ENCODE measurements around the gene FADS2. TPM values are rescaled to one million over a fixed set of nuclear protein-coding genes. Genes with fewer than 3 reads are reported as not detected.

FADS2 gene
- total RNA-seq, 1 experiment from 2014 or later, result 36.3 TPM

DNA sequence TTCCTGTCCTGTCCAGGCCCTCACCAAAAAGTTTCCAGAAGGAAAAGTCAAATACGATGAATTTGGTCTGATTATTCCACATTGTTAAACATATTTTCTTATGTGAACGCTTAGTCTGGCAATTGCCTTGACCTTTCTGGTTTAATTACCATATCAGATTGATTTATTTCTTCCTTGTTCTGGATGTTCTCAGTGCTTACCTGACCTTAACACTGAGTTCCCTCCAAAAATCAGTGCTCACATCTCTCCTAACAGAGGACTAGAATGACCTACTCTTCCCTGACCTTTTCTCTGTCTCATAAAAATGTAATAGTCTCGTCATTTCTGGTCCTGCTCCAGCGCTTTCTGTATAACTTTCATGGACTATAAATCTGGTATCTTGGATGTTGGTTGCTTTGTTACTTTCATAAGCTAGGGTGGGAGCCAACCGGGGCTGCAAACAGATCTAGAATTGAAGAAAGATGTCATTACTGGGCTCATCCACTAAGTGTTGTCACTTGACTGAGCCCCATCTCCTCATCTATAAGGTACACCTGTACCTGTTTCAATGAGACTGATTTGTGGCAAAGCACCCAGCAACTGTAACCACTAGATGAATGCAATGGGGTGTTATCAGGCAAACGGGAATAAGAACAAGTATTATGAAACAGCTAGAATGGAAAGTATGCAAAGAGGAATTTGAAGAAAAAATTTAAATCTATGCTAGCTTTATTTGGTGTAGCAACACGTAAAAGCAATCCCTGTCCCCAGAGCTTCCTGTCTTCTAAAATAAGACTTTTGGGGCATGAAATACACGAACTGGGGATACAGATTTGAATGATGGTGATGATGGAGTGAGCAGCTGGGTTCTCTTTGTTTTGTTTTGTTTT lies 2.4 kb downstream of the FADS2 start:
- H3K27me3 Mint-ChIP-seq (ENCODE audit: insufficient read depth, unreplicated experiment), result no peaks in the 10 kb centered on the region
- H3K4me3 ChIP-seq (ENCODE audit: low read depth, low read length), result no peak overlapping the region
- TF ChIP-seq, protein P1, sequence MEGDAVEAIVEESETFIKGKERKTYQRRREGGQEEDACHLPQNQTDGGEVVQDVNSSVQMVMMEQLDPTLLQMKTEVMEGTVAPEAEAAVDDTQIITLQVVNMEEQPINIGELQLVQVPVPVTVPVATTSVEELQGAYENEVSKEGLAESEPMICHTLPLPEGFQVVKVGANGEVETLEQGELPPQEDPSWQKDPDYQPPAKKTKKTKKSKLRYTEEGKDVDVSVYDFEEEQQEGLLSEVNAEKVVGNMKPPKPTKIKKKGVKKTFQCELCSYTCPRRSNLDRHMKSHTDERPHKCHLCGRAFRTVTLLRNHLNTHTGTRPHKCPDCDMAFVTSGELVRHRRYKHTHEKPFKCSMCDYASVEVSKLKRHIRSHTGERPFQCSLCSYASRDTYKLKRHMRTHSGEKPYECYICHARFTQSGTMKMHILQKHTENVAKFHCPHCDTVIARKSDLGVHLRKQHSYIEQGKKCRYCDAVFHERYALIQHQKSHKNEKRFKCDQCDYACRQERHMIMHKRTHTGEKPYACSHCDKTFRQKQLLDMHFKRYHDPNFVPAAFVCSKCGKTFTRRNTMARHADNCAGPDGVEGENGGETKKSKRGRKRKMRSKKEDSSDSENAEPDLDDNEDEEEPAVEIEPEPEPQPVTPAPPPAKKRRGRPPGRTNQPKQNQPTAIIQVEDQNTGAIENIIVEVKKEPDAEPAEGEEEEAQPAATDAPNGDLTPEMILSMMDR (IDR thresholded peaks at IDR 0.05; ENCODE audit: insufficient read depth in 1 of 2, low read depth in 1 of 2, low read length in 1 of 2, severe bottlenecking in 1 of 2, unreplicated experiment in 1 of 2), result no peak
- H3K4me3 Mint-ChIP-seq (ENCODE audit: unreplicated experiment), result no peak overlapping the region
- CTCF ChIA-PET, result interaction anchor here (0.6 to 1.0 kb wide), 2 partner anchors 68 to 272 kb away, joined by 3 read pairs; no protein-coding TSS in a partner anchor
- no peak overlapping the region for H3K27ac Mint-ChIP-seq (ENCODE audit: unreplicated experiment)
- H3K9me3 Mint-ChIP-seq (ENCODE audit: unreplicated experiment), result no peaks in the 10 kb centered on the region
- H3K4me1 ChIP-seq, result 0 out of 2 replicates have a peak, but pooled peaks cover 19% of the 10 kb centered on the region
- no peaks in the 10 kb centered on the region for H3K36me3 ChIP-seq (ENCODE audit: control insufficient read depth, insufficient read depth, low read length)
- intact Hi-C loops (cut with micrococcal nuclease; ENCODE audit: unreplicated experiment), result no loop called here
- H3K27me3 ChIP-seq (replicated peaks; ENCODE audit: control insufficient read depth, insufficient read depth, low read length), result no peaks in the 10 kb centered on the region
- peaks cover 8% of the 10 kb centered on the region for H3K4me1 Mint-ChIP-seq (ENCODE audit: low read depth, unreplicated experiment)
- POLR2A ChIA-PET, result no interaction called here
- peaks cover 6% of the 10 kb centered on the region for H3K36me3 Mint-ChIP-seq (ENCODE audit: insufficient read depth, unreplicated experiment)
- TSS peak; percentile 29 for BruUV-seq (replicated peaks)
- no peaks in the 10 kb centered on the region for H3K9me3 ChIP-seq
- no peak for DNase-seq

DNA sequence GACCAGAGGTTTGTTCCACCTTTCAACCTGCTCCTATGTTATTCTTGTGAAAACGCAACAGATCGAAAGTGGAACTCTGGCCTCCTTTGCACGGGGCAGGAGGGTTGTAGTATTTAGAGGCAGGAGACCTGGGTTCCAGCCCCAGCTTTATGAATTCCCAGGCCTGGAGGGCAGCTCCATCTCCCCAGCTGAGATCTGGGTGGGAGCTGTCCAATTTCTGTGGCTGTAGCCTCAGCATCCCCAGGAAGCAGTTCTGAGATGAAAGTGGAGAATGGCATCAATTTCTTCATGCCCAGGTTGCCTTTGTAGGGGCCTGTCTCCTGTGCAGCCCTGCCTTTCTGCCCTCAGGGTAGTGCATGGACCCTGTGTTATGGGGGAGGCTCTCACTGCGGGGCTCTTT lies 4.1 kb downstream of the FADS2 start:
- ChIA-PET POLR2A (no interaction called here), CTCF (no interaction called here)
- H3K4me3 Mint-ChIP-seq (ENCODE audit: unreplicated experiment), result no peak overlapping the region

DNA sequence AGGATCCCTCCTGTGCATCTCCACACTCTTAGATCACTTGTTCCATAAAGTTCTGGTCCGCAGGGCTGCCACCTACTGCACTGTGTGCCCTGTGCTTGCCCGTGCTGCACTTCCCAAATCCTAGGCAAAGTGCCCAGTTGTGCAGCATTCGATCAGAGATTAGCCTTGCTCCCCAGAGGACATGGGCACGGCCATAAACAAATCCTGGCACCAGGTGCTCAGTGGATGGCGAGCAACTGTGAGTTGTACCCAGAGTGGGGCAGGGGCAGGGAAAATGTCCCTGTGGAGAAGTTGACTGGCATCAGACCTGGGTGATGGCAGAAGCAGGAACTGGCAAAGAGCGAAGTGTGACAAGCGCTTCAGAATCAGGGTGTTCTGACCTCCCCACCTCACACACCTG lies 4.7 kb downstream of the FADS2 start:
- Histone ChIP-seq H3K27me3 (replicated peaks; ENCODE audit: control insufficient read depth, insufficient read depth, low read length) (no peaks in the 10 kb centered on the region), H3K36me3 (ENCODE audit: control insufficient read depth, insufficient read depth, low read length) (no peaks in the 10 kb centered on the region), H3K4me1 (0 out of 2 replicates have a peak, but pooled peaks cover 16% of the 10 kb centered on the region), H3K9me3 (no peaks in the 10 kb centered on the region), H3K4me3 (ENCODE audit: low read depth, low read length) (no peak overlapping the region)
- Mint-ChIP-seq H3K4me3 (ENCODE audit: unreplicated experiment) (no peak overlapping the region), H3K27ac (ENCODE audit: unreplicated experiment) (no peak overlapping the region), H3K9me3 (ENCODE audit: unreplicated experiment) (no peaks in the 10 kb centered on the region), H3K4me1 (ENCODE audit: low read depth, unreplicated experiment) (peaks cover 8% of the 10 kb centered on the region), H3K27me3 (ENCODE audit: insufficient read depth, unreplicated experiment) (no peaks in the 10 kb centered on the region), H3K36me3 (ENCODE audit: insufficient read depth, unreplicated experiment) (peaks cover 6% of the 10 kb centered on the region)
- no peak for DNase-seq
- CTCF ChIA-PET, result no interaction called here
- TF ChIP-seq, protein P1 (IDR thresholded peaks at IDR 0.05; ENCODE audit: insufficient read depth in 1 of 2, low read depth in 1 of 2, low read length in 1 of 2, severe bottlenecking in 1 of 2, unreplicated experiment in 1 of 2), result no peak
- POLR2A ChIA-PET, result no interaction called here
- BruUV-seq (replicated peaks), result no TSS peak
- intact Hi-C loops (cut with micrococcal nuclease; ENCODE audit: unreplicated experiment), result no loop called here

More for the DNA sequence above, 4.1 kb downstream of the FADS2 start:
- no peaks in the 10 kb centered on the region for H3K36me3 ChIP-seq (ENCODE audit: control insufficient read depth, insufficient read depth, low read length)
- H3K4me1 ChIP-seq, result 0 out of 2 replicates have a peak, but pooled peaks cover 19% of the 10 kb centered on the region
- H3K27me3 ChIP-seq (replicated peaks; ENCODE audit: control insufficient read depth, insufficient read depth, low read length), result no peaks in the 10 kb centered on the region
- TF ChIP-seq, protein P1 (IDR thresholded peaks at IDR 0.05; ENCODE audit: insufficient read depth in 1 of 2, low read depth in 1 of 2, low read length in 1 of 2, severe bottlenecking in 1 of 2, unreplicated experiment in 1 of 2), result no peak
- Mint-ChIP-seq H3K27me3 (ENCODE audit: insufficient read depth, unreplicated experiment) (no peaks in the 10 kb centered on the region), H3K27ac (ENCODE audit: unreplicated experiment) (no peak overlapping the region), H3K36me3 (ENCODE audit: insufficient read depth, unreplicated experiment) (peaks cover 6% of the 10 kb centered on the region), H3K4me1 (ENCODE audit: low read depth, unreplicated experiment) (peaks cover 8% of the 10 kb centered on the region), H3K9me3 (ENCODE audit: unreplicated experiment) (no peaks in the 10 kb centered on the region)
- BruUV-seq (replicated peaks), result no TSS peak
- no peak for DNase-seq
- no peaks in the 10 kb centered on the region for H3K9me3 ChIP-seq
- intact Hi-C loops (cut with micrococcal nuclease; ENCODE audit: unreplicated experiment), result no loop called here
- H3K4me3 ChIP-seq (ENCODE audit: low read depth, low read length), result no peak overlapping the region

Data from Caco-2 (cell line).